Epithelial cell of esophagus (primary cell): Measurements from ENCODE around the gene ENAH.

ENCODE experiments used
- DNase-seq: peaks from one replicate; pipeline ENCODE4 v3.0.0; 2010; ENCODE audit warnings: low read depth
- H3K4me3 ChIP-seq: 2 replicates; pipeline ENCODE4 v1.5.1; 2011; ENCODE audit warnings: mild to moderate bottlenecking, low read length, control low read depth
- TF ChIP-seq, protein P1 (sequence below): IDR thresholded peaks from 2 replicates; pipeline ENCODE4 v1.5.1; 2011; ENCODE audit warnings: low read depth, mild to moderate bottlenecking, low read length, control low read depth, inconsistent platforms; ENCODE audit not compliant: insufficient read depth; ENCODE audit errors: missing control alignments

The ENAH gene

DNA sequence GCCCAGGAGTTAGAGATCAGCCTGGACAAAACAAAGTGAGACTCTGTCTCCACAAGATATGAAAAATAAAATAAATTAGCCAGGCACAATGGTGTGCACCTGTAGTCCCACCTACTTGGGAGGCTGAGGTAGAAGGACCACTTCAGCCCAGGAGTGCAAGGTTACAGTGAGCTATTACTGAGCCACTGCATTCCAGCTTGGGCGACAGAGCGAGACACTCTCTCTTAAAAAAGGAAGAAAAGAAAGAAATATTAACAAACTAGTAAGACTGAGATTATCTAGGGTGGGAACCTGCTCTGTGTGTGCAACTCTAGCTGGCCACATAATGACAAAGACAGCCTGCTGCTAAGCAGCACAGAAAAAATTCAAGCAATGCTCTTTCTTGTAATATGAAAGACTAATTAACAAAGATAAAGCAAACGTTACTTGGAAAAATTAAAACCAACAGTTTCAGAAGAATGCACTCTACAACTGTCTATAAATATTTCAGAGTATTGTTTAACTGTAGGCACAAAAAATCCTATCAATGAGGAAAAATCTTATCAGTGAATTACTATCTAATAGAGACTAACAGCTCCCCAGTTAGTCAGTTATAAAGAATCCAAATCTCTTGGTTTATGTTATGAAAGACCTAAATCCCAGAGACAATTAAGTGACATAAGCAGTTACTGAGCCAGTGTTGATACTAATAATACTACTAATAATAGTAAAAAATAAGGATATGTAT, 74.5 kb downstream of the ENAH start:
- DNase-seq, result no peak
- TF ChIP-seq, protein P1, sequence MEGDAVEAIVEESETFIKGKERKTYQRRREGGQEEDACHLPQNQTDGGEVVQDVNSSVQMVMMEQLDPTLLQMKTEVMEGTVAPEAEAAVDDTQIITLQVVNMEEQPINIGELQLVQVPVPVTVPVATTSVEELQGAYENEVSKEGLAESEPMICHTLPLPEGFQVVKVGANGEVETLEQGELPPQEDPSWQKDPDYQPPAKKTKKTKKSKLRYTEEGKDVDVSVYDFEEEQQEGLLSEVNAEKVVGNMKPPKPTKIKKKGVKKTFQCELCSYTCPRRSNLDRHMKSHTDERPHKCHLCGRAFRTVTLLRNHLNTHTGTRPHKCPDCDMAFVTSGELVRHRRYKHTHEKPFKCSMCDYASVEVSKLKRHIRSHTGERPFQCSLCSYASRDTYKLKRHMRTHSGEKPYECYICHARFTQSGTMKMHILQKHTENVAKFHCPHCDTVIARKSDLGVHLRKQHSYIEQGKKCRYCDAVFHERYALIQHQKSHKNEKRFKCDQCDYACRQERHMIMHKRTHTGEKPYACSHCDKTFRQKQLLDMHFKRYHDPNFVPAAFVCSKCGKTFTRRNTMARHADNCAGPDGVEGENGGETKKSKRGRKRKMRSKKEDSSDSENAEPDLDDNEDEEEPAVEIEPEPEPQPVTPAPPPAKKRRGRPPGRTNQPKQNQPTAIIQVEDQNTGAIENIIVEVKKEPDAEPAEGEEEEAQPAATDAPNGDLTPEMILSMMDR, result no peak
- no peak overlapping the region for H3K4me3 ChIP-seq

DNA sequence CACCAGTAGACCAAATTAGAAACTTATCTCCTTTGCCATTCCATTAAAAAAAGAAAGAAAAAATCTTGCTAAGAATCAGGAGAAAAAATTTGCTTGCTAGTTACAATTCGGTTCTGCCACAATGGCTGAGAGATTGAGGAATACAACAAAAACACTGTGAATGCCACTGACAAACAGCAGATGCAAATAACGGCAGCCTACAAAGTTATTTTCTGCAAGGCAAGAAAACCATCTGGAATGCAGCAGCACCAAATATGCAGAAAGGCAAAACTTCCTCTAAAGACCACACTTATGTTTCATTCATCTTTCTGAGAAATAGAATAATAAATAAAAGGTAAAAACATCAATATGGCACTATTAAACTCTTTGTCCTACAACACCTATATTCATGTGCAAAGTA, 75.7 kb downstream of the ENAH start:
- TF ChIP-seq, protein P1, result no peak
- no peak for DNase-seq
- H3K4me3 ChIP-seq, result no peak overlapping the region

DNA sequence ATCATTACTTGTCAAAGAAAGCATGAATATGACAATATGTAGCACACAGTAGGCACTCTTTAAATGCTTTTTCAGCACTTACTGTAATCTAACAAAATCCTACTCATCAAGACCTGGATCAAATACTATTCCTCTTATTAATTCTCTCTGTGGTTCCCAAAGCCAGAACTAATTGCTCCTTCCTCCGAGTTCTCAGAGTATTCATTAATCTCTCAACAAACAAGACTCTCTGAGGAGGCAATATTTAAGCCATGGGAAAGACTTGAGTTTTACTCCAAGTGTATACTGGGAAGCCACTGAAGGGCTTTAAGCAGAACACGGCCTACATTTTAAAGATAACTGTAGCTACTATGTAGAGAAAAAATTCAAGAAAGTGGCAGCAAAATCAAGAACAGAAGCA, 79.7 kb downstream of the ENAH start:
- H3K4me3 ChIP-seq, result no peak overlapping the region
- DNase-seq, result no peak
- TF ChIP-seq, protein P1, result no peak

DNA sequence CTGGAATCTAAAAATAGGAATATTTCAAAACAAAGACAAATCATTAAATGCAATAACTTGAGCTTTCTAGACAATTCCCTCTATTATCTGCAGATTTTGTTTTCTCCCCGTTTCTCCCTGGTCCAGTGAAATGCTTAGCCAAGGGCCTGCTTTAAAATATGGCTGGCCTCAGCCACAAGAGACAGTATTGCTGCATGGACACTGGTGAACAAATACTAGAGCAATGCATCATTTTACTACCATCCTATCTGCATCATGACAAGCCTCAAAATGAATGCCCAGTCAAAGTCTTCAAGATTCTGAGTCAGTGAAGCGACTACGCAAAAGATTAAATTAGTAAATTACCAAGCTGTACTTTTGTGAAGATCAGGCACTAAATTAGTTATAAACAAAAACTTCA, 80.5 kb downstream of the ENAH start:
- no peak overlapping the region for H3K4me3 ChIP-seq
- DNase-seq, result peak; percentile 21
- TF ChIP-seq, protein P1, result no peak

GRCh38 chr1:225567789-225568188, 85.1 kb downstream of the ENAH start:
- H3K4me3 ChIP-seq, result no peak overlapping the region
- TF ChIP-seq, protein P1, result no peak
- no peak for DNase-seq

GRCh38 chr1:225565847-225566246, 87.1 kb downstream of the ENAH start:
- DNase-seq, result no peak
- TF ChIP-seq, protein P1, result no peak
- no peak overlapping the region for H3K4me3 ChIP-seq

- DNase-seq, result no peak
- no peak overlapping the region for H3K4me3 ChIP-seq
- TF ChIP-seq, protein P1, result no peak
These were observed 91.2 kb downstream of the ENAH start for GRCh38 chr1:225561675-225562074.
